HG03045 (cell line): ENCODE data around the gene AGPAT4.
"Not testable (repeated sequence)": the region's sequence is repeated elsewhere in the genome, so short reads cannot be mapped to it uniquely, and the experiment has no call there.

ENCODE experiments used
- ATAC-seq: cut with Tn5 transposase; IDR thresholded peaks from one replicate; pipeline ENCODE4 v1.9.1; 2021; ENCODE audit warnings: mild to moderate bottlenecking, moderate library complexity; ENCODE audit not compliant: unreplicated experiment

AGPAT4 gene, protein sequence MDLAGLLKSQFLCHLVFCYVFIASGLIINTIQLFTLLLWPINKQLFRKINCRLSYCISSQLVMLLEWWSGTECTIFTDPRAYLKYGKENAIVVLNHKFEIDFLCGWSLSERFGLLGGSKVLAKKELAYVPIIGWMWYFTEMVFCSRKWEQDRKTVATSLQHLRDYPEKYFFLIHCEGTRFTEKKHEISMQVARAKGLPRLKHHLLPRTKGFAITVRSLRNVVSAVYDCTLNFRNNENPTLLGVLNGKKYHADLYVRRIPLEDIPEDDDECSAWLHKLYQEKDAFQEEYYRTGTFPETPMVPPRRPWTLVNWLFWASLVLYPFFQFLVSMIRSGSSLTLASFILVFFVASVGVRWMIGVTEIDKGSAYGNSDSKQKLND

DNA sequence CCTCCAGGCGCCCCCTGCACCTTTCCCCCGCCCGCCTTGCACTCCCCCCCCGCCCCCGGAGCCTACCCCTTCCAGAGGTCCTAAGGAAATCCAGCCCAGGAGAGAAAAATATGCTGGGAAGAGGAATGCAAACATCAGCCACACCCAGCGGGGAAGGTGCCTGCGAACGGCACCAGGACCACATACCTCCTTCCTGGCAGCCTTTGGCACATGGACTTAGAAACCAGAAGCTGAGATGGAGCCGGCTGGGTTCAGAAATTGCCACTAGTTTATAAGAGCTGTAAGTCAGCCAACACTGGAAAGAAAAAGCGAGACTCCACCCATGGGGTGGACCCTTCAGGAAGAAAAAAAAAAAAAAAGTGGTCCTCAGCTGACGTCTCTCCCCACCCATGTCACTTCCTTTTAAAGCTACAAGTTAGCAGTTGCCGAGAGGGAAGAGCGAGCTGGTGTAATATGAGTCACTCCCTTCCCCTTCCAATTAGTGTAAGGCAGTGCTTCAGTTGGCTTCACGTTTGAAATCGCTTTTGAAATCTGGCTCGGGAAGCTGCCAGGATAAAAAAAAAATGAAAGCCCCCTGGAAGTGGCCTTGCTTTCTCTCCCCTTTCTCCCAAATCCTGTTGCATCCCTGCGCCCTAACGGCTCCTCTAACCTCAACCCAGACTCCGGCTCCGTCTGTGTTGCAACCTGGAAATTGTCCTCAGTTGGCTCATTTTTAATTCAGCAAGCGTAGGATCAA lies at the start of gene AGPAT4:
Gene AGPAT4 (minus strand): TSS at position 310 of the 736 bp plus-strand sequence. CDS start 41,848 bp downstream, outside the sequence.
- ATAC-seq, result peak; percentile 99

- no peak for ATAC-seq
These were observed 45.4 kb upstream of the AGPAT4 start for GRCh38 chr6:161319231-161319630.

DNA sequence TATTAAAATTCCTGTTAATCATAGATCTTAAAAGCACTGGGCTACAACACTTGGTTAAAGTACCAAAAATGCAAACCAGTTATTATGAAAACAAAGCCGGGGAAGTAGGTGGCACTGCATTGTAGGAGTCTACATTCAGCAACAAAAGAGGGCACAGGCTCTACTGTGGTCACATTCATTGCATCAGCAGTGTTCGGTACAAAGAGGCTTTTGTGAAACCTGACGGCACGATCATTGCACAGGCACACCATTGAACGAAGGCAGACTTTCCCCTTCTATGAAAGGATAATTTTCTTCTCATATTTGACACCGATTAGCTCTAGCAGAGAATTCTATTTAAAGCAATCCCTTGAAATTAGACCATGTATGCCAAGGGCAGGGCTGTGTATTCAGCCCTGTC lies 44.6 kb upstream of the AGPAT4 start:
- ATAC-seq, result no peak

DNA sequence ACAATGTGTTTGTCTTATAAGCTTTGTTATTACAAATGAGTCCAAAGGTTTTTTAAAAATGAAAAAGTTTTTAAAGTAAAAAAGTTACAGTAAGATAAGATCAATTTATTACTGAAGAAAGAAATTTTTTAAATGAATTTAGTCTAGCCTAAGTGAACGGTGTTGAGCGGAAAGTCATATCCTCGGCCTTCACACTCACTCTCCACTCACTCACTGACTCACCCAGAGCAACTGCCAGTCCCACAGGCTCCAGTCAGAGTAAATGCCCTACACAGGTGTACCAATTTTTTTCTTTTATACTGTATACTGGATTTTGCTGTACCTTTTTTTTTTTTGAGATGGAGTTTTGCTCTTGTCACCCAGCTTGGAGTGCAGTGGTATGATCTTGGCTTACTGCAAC lies 42.7 kb upstream of the AGPAT4 start:
- ATAC-seq, result no peak

DNA sequence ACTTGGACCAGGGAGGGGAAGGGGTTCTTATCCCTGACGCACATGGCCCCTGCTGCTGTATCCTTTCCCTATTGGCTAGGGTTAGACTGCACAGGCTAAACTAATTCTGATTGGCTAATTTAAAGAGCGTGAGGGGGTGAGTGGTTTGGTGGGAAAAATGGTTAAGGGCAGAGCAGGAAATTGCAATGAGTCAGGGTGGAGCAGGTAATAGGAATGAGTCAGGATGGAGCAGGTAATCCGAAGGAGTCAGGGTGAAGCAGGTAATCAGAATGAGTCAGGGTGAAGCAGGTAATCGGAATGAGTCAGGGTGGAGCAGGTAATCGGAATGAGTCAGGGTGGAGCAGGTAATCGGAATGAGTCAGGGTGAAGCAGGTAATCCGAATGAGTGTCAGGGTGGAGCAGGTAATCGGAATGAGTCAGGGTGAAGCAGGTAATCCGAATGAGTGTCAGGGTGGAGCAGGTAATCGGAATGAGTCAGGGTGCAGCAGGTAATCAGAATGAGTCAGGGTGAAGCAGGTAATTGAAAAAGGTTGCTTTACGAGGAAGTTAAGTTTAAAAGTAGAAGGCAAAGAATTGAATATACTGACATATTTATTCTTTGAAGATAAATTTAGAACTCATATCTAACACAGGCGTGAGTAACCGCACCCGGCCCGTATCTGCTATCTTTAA lies 41.5 kb upstream of the AGPAT4 start:
- not testable (repeated sequence) for ATAC-seq

DNA sequence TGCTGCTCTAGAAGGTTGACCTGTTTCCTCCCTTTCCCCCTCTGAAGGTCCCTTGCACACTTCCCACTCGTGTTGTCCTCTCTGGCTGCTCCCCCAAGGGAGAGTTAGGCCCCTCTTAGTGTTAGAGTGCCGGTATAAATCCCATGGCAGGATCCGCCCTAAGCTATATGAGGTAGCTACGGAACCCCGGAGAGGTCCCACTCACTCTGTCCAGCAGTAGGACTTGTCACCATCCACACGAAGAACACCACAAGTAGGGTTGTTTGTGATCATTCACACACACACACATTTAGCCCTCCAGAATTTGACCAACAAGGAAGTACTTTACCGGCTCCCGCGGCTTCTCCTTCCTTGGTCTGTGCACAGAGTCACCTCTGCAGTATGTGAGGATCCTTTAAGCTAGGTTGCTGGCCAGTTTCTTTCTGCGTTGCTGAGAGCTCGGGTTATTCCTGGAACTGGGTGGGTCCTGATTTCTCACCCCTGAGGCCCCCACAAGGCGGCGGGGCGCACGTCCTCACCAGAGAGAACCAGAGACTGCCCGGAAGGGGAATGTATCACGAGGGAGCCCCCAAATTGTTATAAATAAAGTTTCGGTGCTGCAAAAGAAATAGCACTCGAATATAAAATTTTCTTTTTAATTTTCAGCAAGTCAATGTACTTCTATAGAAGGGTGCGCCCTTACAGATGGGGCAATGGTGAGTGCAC lies 40.8 kb upstream of the AGPAT4 start:
- not testable (repeated sequence) for ATAC-seq

GRCh38 chr6:161313940-161314509 lies 40.2 kb upstream of the AGPAT4 start:
- no peak for ATAC-seq

- ATAC-seq, result not testable (repeated sequence)
These were observed 39.6 kb upstream of the AGPAT4 start for GRCh38 chr6:161313475-161313874.

- ATAC-seq, result not testable (repeated sequence)
These were observed 35.9 kb upstream of the AGPAT4 start for GRCh38 chr6:161309774-161310173.

DNA sequence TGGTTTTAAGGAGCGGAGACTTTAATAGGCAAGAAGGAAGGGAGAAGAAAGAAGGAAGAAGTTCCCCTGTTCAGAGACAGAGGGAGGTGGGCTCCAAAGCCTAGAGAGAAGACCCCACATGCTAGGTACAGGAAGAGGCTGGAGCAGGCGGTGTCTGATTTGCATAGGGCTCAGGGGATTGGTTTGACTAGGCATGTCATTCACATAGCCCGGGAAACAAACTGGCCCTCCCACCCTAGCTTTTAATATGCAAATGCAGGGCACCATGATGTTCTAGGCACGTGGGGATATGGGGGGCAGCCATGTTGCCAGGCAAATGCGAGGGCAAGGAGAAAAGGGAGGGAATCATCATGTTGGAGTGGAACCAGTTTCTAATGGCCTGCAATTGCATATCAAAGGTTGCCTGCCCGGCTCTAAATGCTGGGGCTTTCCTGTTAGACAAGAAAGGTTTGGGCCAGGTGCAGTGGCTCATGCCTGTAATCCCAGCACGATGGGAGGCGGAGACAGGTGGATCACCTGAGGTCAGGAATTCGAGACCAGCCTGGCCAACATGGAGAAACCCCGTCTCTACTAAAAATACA lies 34.3 kb upstream of the AGPAT4 start:
- ATAC-seq, result no peak

DNA sequence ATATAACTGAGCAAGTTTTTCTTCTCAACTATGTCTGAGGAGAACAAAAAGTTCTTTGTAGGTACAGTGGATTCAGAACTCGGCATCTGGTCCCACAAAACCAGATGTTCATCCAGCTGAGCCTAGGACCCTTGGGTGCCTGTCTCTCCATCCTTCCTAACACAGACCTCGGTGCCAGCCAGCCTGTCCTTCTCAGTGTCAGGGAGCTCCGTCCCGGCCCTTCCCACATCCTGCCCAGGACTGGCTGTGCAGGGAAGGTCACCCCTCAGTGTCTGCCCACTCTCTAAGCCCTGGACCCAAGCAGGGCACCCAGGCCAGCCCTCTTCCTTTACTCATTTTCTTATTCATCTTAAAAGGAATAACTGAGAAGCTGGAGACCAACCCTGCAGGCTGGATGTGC lies 32.0 kb upstream of the AGPAT4 start:
- ATAC-seq, result no peak

GRCh38 chr6:161303628-161304340 lies 29.9 kb upstream of the AGPAT4 start:
- ATAC-seq, result no peak

GRCh38 chr6:161302949-161303348 lies 29.1 kb upstream of the AGPAT4 start:
- ATAC-seq, result no peak

DNA sequence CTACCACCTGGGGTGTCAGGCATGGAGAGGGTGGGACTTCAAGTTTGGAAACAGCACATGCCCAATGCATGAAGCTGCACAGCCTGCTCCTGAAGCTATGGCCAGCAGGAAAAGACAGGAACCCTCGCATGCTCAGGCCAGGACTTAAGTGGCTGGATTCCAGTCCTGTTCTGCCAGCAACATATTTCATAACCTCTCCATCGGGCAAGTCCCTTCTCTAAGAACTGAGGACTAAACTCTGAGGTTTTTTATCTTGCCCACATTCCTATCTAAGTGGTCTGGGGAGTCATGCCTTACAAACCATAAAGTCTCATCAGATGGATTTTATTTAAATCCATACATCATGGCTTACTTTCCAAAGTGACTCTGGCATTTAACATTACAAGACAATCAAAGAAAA lies 27.5 kb upstream of the AGPAT4 start:
- no peak for ATAC-seq

GRCh38 chr6:161300823-161301222 lies 27.0 kb upstream of the AGPAT4 start:
- ATAC-seq, result no peak

DNA sequence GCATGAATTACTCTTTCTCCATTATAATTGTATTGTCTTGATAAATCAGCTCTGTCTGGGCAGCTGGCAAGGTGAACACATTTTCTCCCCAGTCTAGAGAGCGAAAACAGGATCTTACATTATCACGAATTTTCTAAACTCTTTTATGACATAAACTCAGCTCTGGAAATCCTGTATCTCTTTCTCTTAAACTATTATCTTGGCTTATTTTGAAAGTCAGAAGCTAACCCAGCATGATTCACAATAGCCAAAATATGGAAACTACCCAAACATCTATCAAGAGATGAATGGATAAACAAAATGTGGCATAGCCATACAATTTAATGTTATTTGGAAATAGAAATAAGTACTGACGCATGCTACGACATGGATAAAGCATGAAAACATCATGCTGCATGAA lies 25.9 kb upstream of the AGPAT4 start:
- no peak for ATAC-seq

DNA sequence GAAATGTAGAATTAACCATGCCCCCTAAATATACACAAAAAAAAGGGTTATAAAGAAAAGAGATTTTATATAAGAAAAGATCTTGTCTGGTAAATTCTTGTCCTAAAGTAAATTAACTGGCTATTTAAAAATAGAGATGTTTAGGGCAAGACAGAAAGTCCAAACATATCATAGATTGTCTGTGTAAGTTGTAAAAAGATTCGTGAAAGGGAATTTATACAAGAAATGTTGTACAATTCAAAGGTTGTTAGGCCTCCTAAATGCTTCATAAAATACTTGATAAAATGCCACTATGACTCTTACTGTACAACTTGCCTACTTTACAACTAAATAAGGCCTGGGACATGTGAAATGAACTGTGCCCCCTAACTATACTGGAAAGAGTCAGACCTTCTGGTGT lies 21.9 kb upstream of the AGPAT4 start:
- ATAC-seq, result no peak

GRCh38 chr6:161292650-161293281 lies 18.9 kb upstream of the AGPAT4 start:
- no peak for ATAC-seq

DNA sequence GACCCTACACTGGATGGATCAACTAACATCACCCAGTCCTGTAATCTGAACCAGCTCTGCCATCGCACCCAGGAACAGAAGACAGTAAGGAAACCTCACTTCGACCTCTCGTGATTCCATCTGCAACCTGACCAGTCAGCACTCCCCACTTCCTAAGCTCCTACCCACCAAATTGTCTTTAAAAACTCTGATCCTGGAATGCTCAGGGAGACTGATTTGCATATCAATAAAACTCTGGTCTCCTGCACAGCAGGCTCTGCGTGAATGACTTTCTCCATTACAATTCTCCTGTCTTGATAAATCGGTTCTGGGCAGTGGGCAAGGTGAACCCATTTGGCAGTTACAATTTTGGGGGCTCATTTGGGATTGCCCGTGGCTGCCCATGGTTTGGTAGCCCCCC lies 18.3 kb upstream of the AGPAT4 start:
- ATAC-seq, result no peak
